Endodermal cell (in vitro differentiated cells): ENCODE results near the gene ZNF695. TPM values are rescaled to one million over a fixed set of nuclear protein-coding genes. Genes with fewer than 3 reads are reported as not detected.

Source experiments
- DNase-seq: peaks from one replicate; pipeline ENCODE4 v3.0.0-alpha.2; 2017
- H3K27ac ChIP-seq: 2 replicates; pipeline ENCODE4 v1.5.1; 2013; ENCODE audit warnings: mild to moderate bottlenecking, low read depth, low read length, moderate library complexity
- H3K27me3 ChIP-seq: 2 replicates; pipeline ENCODE4 v1.6.1; 2013; ENCODE audit warnings: mild to moderate bottlenecking, low read length, moderate library complexity; ENCODE audit not compliant: insufficient read depth, control insufficient read depth, poor library complexity, severe bottlenecking
- H3K36me3 ChIP-seq: 2 replicates; pipeline ENCODE4 v1.7.0; 2013; ENCODE audit warnings: mild to moderate bottlenecking, low read length, moderate library complexity; ENCODE audit not compliant: control insufficient read depth, insufficient read depth
- H3K4me1 ChIP-seq: one replicate; pipeline ENCODE4 v1.7.0; 2013; ENCODE audit warnings: low read length; ENCODE audit not compliant: control insufficient read depth, insufficient read depth
- H3K4me3 ChIP-seq: 2 replicates; pipeline ENCODE4 v1.5.1; 2013; ENCODE audit warnings: mild to moderate bottlenecking, low read length, moderate library complexity
- H3K9ac ChIP-seq: 2 replicates; pipeline ENCODE4 v1.6.1; 2013; ENCODE audit warnings: mild to moderate bottlenecking, low read length, moderate library complexity; ENCODE audit not compliant: poor library complexity, severe bottlenecking; ENCODE audit errors: extremely low read depth
- H3K9me3 ChIP-seq: 2 replicates; pipeline ENCODE4 v1.6.1; 2013; ENCODE audit warnings: mild to moderate bottlenecking, low read length, moderate library complexity; ENCODE audit not compliant: control insufficient read depth
- H3K27ac Mint-ChIP-seq: 2 replicates; pipeline ENCODE4 v1.8.0; 2020; ENCODE audit warnings: mixed read lengths
- H3K27me3 Mint-ChIP-seq: 2 replicates; pipeline ENCODE4 v1.8.0; 2021; ENCODE audit warnings: mild to moderate bottlenecking, mixed read lengths; ENCODE audit not compliant: insufficient read depth
- H3K36me3 Mint-ChIP-seq: 2 replicates; pipeline ENCODE4 v1.8.0; 2020; ENCODE audit warnings: low read depth, mixed read lengths
- H3K4me1 Mint-ChIP-seq: 2 replicates; pipeline ENCODE4 v1.8.0; 2020; ENCODE audit warnings: mixed read lengths
- H3K4me3 Mint-ChIP-seq: 2 replicates; pipeline ENCODE4 v1.8.0; 2020; ENCODE audit warnings: mild to moderate bottlenecking, moderate library complexity, mixed read lengths
- H3K9me3 Mint-ChIP-seq: 2 replicates; pipeline ENCODE4 v1.8.0; 2020; ENCODE audit warnings: mild to moderate bottlenecking, mixed read lengths
- WGBS, 2 experiments: methylation state at CpG; one replicate each; pipeline versions ENCODE4 v1.1.5 to v1.1.7; 2013; ENCODE audit warnings: missing lambda C conversion rate in 2 of 2, mixed read lengths in 1 of 2; ENCODE audit not compliant: insufficient coverage in 1 of 2, insufficient read length in 1 of 2; 5-methylcytosine and 5-hydroxymethylcytosine counted together
- total RNA-seq, 2 donors: library from RNA; stranded (reverse); fragmentation: NEBNext Ultra II Directional in 1 of 2; extraction: Animal tissue kit (Norgen Biotek cat#: 25700) in 1 of 2; gene quantifications; 2 replicates in 1 of 2; 3 replicates in 1 of 2; pipeline ENCODE4 v1.2.1, GENCODE V29; 2021
- TF ChIP-seq, protein P1 (sequence below): fragments of 200-600 bp; sonication (generic); conservative IDR thresholded peaks from 2 replicates; pipeline ENCODE4 v1.5.0; 2021; ENCODE audit warnings: antibody characterized with exemption, mild to moderate bottlenecking

Gene ZNF695
- total RNA-seq, 2 donors from 2014 or later = 16.4 to 22.6 TPM

DNA sequence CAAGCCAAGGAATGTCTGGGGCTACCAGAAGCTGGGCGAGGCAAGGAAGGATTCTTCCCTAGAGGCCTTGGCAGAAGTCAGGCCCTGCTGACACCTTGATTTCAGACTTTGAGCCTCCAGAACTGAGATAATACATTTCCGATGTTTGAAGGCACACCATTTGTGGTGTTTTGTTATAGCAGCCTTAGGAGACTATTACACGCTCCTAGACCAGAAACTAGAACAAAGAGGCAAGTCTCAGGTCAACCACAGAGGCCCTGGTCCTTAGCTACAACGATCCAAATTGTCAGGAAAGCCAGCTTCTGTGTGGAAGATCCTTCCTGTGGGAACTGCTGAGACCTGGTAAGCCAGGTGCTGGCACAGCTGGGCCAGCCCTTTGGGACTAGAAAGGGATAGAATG is 56.4 kb downstream of the ZNF695 start:
- H3K9me3 ChIP-seq = no peaks in the 10 kb centered on the region
- no peaks in the 10 kb centered on the region for H3K36me3 ChIP-seq
- TF ChIP-seq, protein P1, sequence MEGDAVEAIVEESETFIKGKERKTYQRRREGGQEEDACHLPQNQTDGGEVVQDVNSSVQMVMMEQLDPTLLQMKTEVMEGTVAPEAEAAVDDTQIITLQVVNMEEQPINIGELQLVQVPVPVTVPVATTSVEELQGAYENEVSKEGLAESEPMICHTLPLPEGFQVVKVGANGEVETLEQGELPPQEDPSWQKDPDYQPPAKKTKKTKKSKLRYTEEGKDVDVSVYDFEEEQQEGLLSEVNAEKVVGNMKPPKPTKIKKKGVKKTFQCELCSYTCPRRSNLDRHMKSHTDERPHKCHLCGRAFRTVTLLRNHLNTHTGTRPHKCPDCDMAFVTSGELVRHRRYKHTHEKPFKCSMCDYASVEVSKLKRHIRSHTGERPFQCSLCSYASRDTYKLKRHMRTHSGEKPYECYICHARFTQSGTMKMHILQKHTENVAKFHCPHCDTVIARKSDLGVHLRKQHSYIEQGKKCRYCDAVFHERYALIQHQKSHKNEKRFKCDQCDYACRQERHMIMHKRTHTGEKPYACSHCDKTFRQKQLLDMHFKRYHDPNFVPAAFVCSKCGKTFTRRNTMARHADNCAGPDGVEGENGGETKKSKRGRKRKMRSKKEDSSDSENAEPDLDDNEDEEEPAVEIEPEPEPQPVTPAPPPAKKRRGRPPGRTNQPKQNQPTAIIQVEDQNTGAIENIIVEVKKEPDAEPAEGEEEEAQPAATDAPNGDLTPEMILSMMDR = no peak
- Mint-ChIP-seq H3K27me3 (no peaks in the 10 kb centered on the region), H3K4me1 (no peaks in the 10 kb centered on the region), H3K36me3 (peaks cover 16% of the 10 kb centered on the region), H3K27ac (no peak overlapping the region), H3K9me3 (no peaks in the 10 kb centered on the region), H3K4me3 (no peak overlapping the region)
- DNase-seq = no peak
- no peaks in the 10 kb centered on the region for H3K27me3 ChIP-seq
- WGBS, 2 experiments = 89 to 95% methylated on average over 3 to 4 of the region's 4 CpGs
- H3K9ac ChIP-seq = no peak overlapping the region
- no peak overlapping the region for H3K4me3 ChIP-seq
- H3K4me1 ChIP-seq = no peaks in the 10 kb centered on the region
- H3K27ac ChIP-seq = no peak overlapping the region

DNA sequence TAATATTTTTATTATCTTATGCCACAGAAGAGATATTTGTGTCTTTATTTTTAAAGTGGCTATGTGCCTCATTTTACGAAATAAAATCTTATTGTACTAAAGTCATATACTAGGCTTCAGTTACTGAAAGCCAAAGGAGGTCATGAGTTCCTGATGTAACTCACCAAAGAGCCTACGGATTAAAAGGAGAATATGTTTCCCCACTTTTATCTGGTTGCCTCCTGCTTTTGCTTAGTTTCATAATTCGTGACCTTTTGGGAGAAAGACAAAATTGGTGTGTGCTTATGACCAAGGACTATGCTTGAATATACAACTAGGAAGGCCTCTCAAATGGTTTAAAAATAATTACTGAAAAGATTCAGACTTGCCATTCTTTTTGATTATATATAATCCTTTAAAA is 57.9 kb downstream of the ZNF695 start:
- Mint-ChIP-seq H3K36me3 (peaks cover 14% of the 10 kb centered on the region), H3K4me3 (no peak overlapping the region), H3K9me3 (no peaks in the 10 kb centered on the region), H3K4me1 (no peaks in the 10 kb centered on the region), H3K27me3 (no peaks in the 10 kb centered on the region), H3K27ac (no peak overlapping the region)
- H3K4me3 ChIP-seq = no peak overlapping the region
- H3K4me1 ChIP-seq = no peaks in the 10 kb centered on the region
- 93 to 100% methylated on average over 2 to 3 of the region's 3 CpGs for WGBS, 2 experiments
- H3K36me3 ChIP-seq = no peaks in the 10 kb centered on the region
- DNase-seq = no peak
- no peaks in the 10 kb centered on the region for H3K9me3 ChIP-seq
- H3K9ac ChIP-seq = no peak overlapping the region
- no peak overlapping the region for H3K27ac ChIP-seq
- no peaks in the 10 kb centered on the region for H3K27me3 ChIP-seq
- TF ChIP-seq, protein P1 = no peak

DNA sequence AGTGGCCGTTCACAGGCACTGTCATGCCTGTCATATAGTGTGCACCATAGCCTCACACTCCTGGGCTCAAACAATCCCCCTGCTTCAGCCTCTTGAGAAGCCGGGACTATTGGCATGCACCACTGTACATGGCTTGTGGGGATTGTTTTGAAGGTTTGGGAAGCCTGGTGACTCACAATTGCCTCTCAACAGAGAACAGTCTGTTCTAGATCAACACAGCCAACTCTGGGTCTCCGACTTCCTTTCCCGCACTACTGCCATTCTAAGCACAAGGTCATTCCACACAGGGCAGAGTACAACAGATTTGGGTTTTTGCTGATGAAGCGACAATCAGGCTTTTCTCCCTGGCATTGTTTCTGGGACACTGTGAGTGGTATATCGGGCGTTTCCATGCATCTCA is 60.6 kb downstream of the ZNF695 start:
- Mint-ChIP-seq H3K9me3 (no peaks in the 10 kb centered on the region), H3K4me1 (no peaks in the 10 kb centered on the region), H3K27me3 (no peaks in the 10 kb centered on the region), H3K27ac (no peak overlapping the region), H3K4me3 (no peak overlapping the region), H3K36me3 (peaks cover 19% of the 10 kb centered on the region)
- Histone ChIP-seq H3K4me1 (no peaks in the 10 kb centered on the region), H3K4me3 (no peak overlapping the region), H3K27me3 (no peaks in the 10 kb centered on the region), H3K9me3 (no peaks in the 10 kb centered on the region), H3K9ac (no peak overlapping the region), H3K27ac (no peak overlapping the region), H3K36me3 (no peaks in the 10 kb centered on the region)
- TF ChIP-seq, protein P1 = no peak
- no peak for DNase-seq
- 95 to 97% methylated on average over 3 to 7 of the region's 7 CpGs for WGBS, 2 experiments
